ENCODE measurements around the gene THBS4.
"Not testable (repeated sequence)": the region's sequence is repeated elsewhere in the genome, so short reads cannot be mapped to it uniquely, and the experiment has no call there.

THBS4 gene

DNA sequence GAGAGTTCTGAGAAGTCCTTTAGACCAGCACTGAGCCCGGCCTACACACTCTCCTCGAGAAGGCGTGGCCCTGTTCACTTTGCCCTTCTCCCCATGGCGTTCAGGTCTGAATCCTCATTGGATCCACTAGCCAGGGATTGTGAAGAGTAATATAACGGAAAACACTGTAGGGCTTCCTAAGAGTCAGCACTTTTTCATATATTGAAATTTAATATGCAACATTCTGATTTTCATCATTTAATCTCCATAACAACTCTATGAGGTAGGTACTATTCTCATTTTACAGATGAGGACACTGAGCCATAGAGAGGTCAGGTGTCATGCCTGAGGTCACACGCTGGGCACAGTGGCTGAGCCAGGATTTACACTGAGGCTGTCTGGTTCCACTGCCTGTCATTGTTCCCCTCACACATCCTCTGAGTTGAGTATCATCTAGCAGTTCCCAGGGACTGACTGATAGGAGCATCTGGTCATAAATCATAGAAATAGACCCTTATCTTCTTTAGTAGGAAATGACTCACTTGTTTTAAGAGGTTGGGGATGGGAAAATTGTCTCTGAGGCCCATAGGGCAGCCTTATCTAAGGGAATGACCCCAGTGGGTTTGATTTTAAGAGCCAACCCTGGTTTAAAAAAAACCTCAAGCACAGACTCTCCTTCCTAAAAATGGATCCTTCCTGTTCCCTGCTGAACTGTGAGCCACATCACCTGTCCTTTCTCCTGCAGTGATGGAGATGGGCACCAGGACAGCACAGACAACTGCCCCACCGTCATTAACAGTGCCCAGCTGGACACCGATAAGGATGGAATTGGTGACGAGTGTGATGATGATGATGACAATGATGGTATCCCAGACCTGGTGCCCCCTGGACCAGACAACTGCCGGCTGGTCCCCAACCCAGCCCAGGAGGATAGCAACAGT is 41.2 kb downstream of the THBS4 start:
- DNase-seq: no peak

DNA sequence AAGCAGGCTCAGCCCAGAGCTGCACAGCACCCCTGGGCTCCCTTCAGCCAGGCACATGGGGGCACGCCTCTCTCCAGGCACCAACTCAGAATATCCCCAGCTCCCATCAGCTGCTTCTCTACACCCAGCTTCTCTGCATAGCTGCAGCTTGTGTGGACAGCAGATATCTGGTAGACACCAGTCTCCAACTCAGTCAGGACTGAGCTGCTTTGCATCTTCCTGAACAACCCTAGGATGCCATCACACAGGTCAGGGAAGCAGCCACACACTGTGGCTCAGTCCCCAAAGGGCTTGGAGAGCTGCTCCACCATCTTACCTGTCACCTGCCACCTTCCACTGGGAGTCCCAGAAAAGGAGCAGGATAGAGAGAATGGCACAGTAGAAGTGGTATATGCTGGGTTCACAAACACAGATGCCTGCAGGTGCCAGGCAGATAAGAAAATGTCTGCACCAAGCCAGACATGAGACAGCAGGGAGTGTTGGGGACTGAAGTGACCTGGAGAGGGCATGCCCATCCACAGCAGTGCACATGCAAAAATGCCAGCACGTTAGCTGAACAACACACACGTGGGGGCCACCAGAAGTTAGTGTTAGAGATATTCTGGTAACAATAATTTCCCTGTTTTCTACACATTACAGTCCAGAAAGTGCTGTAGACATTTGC is 42.0 kb downstream of the THBS4 start:
- DNase-seq: no peak

GRCh38 chr5:80078921-80079320 is 43.8 kb downstream of the THBS4 start:
- no peak for DNase-seq

DNA sequence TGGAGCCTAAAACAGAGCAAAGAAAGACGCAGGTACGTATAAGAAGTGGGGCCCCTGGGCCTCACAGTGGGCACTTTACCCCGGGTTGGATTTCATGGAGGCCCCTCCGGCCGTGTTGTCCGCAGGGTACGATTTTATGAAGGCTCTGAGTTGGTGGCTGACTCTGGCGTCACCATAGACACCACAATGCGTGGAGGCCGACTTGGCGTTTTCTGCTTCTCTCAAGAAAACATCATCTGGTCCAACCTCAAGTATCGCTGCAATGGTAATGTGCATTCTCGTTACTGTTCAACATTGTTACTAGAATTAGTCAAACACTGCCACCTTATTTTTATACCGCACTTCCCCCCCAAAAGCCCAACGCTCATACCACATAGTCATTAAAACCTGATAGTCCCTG is 47.1 kb downstream of the THBS4 start:
- DNase-seq: no peak

DNA sequence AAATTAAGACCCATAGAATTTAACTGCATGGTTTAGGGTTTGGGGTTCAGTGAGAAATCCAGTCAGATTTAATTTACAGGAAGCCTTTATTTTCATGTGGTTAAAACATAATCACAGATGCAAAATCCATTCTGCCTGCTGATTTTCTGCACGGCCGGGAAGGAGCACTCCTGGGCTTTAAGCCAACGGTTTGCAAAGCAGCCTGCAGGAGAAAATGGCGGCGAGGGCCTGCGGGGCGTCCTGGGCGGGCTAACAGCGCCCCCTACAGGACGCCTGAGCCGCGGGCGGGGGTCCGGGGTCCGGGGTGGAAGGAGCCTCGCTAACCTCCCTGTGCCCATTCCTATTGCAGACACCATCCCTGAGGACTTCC is 47.6 kb downstream of the THBS4 start:
- DNase-seq: peak; percentile 10 to 82 (median 44)

DNA sequence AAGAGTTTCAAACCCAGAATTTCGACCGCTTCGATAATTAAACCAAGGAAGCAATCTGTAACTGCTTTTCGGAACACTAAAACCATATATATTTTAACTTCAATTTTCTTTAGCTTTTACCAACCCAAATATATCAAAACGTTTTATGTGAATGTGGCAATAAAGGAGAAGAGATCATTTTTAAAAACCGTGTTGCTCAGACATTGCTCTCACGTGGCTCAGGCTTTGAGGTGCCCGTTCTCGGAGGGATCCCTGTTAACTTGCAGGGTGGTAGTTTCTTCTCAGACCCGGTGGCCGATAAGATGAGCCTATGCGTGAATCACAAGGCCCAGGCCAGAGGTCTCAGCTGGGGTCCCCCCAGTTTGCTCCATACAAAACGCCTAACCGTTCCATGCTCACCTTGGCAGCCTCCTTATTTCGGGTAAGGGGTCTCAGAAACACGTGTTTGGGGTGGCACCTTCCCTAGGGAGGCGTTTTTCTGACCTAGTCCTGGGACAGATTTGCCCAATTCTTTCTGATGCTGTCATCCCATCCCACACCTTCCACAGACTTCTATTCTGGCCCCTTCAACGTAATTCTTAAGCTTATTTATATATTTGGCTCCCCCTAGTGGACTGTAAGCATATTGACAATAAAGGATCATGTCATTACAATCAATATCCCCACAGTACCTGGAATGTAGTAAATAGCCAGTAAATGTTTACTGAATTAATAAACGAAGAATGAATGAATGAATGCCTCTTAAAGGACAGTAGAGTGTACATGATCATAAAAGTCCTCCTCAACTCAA is 48.1 kb downstream of the THBS4 start:
- peak in 19 of 51 donors; percentile 3 to 76 (median 15) for DNase-seq

DNA sequence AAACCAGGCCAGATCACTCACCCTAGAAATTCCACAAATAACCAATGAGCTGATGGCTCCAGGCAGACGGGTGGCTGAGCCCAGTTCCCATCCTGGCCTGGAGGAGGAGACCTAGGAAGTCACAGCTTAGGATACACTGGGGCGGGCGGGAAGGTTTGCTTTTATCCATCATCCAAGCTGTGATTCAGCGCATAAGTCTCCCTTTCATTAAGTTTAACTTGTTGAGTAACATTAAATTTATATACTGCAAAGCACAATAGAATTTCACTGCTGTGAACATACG is 55.7 kb downstream of the THBS4 start:
- DNase-seq: no peak

DNA sequence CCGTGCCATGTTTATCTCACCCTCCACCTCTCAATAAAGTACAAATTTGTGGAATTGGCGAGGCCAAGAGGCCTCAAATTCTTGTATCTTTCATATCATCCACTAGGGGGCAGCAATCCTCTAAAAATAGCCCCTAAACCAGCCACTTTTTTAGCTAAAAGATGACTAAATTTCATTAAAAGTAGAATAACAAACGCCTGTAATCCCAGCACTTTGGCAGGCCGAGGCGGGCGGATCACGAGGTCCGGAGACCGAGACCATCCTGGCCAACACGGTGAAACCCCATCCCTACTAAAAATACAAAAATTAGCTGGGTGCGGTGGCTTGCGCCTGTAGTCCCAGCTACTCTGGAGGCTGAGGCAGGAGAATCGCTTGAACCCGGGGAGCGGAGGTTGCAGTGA is 56.6 kb downstream of the THBS4 start:
- DNase-seq: peak in 9 of 51 donors; percentile 5 to 52 (median 22)

DNA sequence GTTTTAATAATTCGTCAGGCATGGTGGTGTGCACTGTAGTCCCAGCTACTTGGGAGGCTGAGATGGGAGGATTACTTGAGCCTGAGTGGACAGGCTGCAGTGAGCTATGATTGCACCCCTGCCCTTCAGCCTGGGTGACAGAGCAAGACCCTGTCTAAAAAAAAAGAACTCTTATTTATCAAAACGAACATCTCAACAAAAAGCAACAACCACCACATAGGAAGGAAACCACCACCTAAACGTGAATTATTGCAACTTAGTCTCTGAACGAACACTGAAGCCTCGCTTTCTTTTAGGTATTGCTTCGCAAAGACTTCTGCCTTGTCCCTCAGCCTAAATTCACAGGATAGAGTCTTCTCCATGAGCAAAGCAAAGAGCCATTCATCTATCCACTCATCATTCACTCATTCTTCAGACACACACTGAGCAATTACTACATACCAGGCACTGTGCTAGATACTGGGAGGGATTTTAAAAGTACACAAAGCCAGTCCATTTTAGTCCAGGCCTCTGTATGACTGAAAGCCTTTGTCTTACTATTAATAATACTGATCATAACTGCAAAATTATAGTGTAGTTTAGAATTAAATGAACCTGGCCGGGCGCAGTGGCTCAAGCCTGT is 57.4 kb downstream of the THBS4 start:
- DNase-seq: no peak

GRCh38 chr5:80093796-80094195 is 58.6 kb downstream of the THBS4 start:
- DNase-seq: no peak

DNA sequence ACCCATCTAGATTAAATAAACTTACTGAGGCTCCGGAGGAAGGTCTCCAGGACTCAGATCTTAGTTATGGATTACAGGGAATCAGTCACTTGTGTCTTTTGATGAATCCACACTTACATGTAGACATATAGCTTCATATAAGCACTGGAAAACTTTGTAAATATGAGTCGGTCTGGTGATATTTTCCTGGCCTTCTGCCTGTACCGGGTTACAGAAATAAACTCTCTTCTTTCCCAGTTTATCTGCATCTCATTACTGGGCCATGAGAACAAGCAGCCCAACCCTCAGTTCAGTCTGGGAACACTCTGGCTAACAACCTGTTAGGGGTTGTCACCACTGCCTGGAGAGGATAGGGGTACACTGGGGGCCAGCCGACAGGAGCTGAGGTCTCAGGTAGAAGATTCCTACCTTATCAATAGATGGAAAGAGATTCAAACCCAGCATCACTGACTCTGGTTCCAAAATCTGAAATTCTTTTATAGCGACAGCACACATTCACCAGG is 59.1 kb downstream of the THBS4 start:
- no peak for DNase-seq

GRCh38 chr5:80097451-80097850 is 62.3 kb downstream of the THBS4 start:
- DNase-seq: no peak

- DNase-seq: no peak
Measured at GRCh38 chr5:80101993-80102392, 66.8 kb downstream of the THBS4 start.

- no peak for DNase-seq
Measured at GRCh38 chr5:80103371-80103770, 68.2 kb downstream of the THBS4 start.

DNA sequence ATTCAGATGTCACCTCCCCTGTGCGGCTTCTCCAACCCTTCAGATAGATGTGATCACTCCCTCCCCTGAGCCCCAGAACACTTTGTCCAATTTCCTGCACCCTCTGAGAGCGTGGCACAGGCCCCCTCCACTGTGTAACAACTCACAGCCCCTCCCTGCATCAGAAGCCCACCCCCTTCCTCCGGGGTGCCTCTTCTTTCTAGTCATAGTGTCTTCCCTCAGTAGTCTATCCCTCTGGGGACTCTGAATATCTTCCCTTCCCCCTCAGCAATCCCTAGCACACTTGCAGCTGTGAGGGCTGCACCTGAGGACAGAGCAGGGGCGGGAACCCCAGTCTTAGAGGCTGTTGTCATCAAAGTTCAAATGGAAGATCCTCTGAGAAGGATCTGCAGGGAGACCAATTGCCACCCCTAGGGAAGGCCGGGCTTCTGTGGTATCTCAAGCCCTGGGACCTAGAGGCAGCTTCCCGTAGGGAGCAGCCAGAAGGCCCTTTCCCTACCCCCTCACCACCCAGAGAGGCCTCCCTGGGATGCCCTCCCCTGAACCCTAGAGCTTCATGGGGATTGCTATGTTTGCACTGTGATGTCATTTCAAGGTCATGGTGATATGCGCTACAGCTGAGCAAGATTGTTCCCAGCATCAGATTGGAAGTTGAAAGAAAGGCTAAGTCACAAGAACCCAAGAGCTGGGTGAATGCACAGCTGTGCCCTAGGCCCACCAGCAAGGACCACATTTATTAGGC is 70.7 kb downstream of the THBS4 start:
- no peak for DNase-seq

DNA sequence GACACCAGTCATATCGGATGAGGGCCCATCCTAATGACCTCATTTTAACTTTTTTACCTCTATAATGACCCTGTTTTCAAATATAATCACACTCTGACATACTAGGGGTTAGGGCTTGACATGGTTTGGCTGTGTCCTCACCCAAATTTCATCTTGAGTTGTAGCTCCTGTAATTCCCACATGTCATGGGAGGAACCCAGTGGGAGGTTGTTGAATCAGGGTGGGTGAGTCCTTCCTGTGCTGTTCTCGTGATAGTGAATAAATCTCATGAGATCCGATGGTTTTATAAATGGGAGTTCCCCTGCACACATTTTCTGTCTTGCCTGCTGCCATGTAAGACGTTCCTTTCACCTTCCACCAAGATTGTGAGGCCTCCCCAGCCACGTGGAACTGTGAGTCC is 71.8 kb downstream of the THBS4 start:
- no peak for DNase-seq

DNA sequence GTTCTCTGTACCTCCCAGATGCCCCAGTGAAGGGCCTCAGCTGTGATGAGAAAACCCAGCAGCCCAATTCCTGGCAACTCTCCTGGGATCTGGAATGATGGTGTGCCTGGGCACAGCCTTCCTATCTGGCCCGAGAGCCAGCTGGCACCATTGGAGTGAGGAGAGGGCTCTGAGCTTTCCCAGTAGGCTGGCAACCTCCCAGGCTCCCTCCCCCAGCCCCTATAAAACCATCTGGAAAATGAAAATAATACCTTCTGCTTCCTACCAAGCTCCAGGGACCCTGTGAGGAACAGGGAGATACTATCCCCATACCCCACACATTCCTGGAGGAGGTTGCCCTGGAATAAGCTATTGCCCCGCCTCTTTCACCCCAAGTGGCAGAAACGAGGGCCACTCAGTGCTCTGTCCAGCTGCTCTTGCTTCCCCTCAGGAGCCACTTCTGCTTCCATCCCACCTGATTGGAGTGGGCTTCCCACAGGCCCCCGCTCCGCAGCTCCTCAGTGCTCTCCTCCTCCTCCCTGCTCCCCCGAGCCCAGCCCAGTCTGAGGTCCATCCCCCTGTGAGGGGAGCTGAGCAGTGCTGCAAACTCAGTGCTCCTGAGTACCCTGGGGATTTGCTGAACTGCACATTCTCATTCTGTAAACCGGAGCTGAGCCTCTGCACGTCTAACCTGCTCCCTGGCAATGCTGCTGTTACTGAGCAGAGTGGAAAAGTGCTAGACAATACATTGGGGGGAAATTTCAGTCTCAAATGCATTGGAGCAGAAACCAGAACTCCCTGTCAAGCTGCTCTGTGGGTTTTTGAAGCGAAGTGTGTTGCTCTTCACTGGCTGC is 74.7 kb downstream of the THBS4 start:
- peak in 29 of 51 donors; percentile 3 to 69 (median 33) for DNase-seq

DNA sequence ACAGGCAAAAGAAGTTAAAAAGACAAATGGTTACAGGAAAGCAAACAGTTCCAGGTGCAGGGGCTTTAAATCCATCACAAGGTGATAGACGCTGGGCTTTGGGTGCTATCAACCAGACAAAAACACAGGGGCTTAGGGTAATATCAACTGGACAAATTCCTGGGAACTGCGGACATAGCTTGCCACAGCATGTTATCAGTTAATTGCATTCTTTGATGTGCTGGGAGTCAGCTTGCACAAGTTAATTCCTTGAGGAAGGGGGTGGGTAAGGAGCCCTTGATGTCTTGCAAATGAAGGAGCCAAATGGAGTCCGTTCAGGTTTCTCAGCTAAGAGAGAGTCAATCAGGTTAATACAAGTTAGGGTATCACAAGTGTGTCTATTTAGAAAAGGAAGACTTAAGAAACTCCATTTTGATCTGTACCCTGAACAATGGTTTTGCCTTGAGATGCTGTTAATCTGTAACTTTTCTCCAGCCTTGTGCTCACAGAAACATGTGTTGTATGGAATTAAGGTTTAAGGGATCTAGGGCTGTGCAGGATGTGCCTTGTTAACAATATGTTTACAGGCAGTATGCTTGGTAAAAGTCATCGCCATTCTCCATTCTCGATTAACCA is 76.3 kb downstream of the THBS4 start:
- not testable (repeated sequence) for DNase-seq

- no peak for DNase-seq
Measured at GRCh38 chr5:80114860-80115259, 79.7 kb downstream of the THBS4 start.

GRCh38 chr5:80116000-80116399 is 80.9 kb downstream of the THBS4 start:
- no peak for DNase-seq

Measured in hypothalamus (tissue), 51 donors.